ENCODE results near the gene TMSB15B.

DNA sequence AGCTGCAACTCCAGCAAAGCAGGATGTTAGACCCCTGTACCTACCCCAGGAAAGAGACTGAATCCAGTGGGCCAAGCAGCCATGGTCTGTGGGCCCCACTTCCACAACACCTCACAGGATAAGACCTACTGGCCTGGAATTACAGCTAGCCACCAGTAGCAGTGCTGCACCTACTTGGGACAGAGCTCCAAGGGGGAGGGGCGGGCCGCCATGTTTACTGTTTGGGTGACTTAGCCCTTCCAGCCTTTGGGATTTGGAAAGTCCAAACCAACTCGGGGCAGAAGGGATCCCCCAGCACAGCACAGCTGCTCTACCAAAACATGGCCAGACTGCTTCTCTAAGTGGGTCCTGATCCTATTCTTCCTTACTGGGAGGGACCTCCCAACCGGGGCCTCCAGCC lies 9.1 kb upstream of the TMSB15B start:
- TF ChIP-seq ZNF274 (IDR thresholded peaks at IDR 0.05; ENCODE audit: low read depth, low read length): no peak
- no peak for TF ChIP-seq SUZ12 (IDR thresholded peaks at IDR 0.05; ENCODE audit: extremely low read depth, insufficient read depth, insufficient read length)
